GM21423 (cell line): ENCODE measurements around the gene NFKB1.

Experiments
- ATAC-seq: cut with Tn5 transposase; IDR thresholded peaks from one replicate; pipeline ENCODE4 v1.9.1; 2021; ENCODE audit warnings: mild to moderate bottlenecking, moderate library complexity; ENCODE audit not compliant: unreplicated experiment

The NFKB1 gene

GRCh38 chr4:102665527-102665926 is 164.4 kb downstream of the NFKB1 start:
- no peak for ATAC-seq
